ENCODE measurements around the gene HUNK.

The HUNK gene

DNA sequence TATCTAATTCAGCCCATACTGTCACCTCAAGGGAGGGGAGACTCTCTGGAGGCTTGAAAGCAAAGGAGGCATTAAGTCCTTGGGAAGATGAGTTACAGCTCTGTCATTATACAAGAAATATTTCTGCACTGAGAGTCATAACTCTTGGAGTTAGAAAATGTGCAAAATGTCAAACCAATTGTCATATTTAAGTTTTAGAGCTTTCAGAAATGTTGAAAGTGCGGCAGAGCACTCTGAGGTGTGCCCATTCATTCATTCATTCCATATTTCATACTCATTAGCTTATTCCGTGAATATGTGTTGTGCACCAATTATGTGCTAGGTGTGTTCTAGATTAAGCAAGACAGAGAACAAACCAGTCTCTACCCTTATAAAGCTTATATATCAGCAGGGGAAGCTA lies 87.1 kb downstream of the HUNK start:
- DNase-seq (ENCODE audit: low read depth, low spot score): no peak

DNA sequence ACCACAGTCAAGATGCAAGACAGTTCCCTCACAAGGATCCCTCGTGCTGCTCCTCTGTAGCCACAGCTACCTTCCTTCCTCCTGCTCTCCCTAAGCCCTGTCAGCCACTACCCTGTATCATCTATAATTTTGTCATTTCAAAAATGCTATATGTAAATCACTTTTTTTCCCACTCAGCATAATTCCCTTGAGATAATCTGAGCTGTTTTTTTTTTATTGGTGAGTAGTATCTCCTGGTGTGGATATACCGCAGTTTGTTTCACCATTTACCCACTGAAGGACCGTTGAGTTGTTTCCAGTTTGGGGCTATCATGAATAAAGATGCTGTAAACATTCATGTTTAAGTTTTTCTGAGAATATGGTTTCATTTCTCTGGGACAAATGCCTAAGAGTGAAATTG lies 88.2 kb downstream of the HUNK start:
- DNase-seq (ENCODE audit: low read depth, low spot score): no peak

DNA sequence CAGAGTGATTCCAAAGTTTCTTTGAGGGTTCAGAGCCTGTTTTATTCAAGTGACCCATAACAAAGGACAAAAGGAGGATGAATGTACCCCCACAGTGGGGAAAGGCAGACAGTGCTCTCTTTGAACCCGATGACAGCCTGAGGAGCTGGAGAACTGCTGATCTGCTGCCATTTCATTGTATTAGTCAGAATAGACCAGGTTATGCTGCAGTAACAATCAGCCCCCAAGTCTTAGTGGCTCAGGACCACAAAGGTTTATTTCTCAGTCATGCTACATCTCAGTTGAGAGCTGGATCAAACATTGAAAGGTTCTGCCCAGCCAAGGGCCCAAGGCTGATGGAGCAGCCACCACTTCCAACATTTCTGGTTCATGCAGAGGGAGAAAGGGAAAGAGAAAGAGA lies 88.9 kb downstream of the HUNK start:
- no peak for DNase-seq (ENCODE audit: low read depth, low spot score)

DNA sequence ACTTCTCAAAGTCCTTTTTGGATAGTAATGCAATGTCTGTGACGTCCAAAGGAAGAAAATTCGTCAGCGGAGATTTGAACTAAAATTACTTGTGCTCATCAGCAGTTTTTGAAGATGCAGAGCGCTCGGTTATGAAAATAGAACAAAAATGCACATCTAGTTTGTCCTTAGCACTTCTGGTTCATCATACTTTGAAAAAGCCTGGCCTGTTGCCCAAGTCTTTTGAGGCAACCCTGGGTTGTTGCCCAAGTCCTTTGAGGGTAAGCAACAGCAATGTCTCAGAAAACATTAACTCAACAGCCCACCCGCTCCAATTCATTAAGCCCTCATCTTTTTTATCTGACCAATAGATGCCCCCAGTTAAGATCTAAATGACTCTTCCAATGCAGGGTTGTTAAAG lies 91.9 kb downstream of the HUNK start:
- no peak for DNase-seq (ENCODE audit: low read depth, low spot score)

GRCh38 chr21:31967334-31967733 lies 94.5 kb downstream of the HUNK start:
- DNase-seq (ENCODE audit: low read depth, low spot score): no peak

DNA sequence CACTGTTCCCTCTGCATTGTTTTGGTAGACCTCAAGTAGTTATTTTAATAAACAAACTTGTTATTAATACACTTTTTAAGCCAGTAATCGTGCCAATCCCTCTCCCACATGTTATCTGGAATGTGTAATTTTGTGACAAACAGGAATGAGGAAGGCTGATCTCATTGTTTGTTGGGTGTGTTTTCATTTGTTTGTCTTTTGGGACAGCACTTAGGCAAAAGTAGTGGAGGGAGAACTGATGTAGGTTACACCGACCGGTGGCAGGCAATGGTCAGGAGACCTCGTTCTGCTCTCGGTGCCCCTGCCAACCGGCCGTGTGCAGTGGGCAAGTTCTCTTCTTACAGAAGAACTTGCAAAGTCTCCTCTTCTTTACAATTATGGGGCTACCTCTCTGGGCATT lies 99.8 kb downstream of the HUNK start:
- no peak for DNase-seq (ENCODE audit: low read depth, low spot score)

GRCh38 chr21:31973402-31973944 lies 100.7 kb downstream of the HUNK start:
- DNase-seq (ENCODE audit: low read depth, low spot score): no peak

- DNase-seq (ENCODE audit: low read depth, low spot score): no peak
Observed at GRCh38 chr21:31974454-31974985, 101.7 kb downstream of the HUNK start.

DNA sequence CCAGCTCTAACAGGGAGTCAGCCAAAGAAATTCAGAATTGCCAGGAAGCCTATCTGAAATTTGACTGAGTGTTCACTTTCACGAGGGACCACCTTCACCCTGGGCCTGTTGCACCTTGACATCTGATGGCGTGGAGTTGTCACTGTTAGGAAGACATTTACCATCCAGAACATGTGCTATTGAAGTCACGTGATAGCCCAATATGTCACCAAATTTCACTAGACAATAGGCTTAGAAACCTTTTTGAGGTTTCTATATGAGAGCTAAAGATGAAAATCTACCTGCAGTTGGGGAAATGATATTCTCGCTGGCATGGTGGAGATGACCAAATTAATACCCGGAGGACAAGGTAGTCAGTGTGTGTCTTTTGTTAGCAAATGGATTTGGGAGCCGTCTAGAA lies 102.7 kb downstream of the HUNK start:
- DNase-seq (ENCODE audit: low read depth, low spot score): no peak

DNA sequence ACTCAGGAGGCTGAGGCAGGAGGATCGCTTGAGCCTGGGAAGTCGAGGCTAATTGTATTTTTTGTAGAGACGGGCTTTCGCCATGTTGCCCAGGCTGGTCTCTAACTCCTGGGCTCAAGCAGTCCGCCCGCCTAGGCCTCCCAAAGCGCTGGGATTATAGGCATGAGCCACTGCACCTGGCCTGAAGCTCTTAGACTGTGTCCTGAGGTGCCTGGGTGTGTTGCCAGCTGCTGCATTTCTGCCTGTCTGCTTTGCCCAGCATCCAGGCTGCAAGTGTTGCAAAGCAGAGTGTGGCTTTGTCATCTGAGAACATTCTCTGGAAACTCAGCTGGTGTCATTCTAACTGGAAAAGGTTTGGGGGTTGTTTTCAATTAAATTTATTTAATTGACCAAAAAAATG lies 105.0 kb downstream of the HUNK start:
- DNase-seq (ENCODE audit: low read depth, low spot score): no peak

GRCh38 chr21:31983120-31983519 lies 110.3 kb downstream of the HUNK start:
- DNase-seq (ENCODE audit: low read depth, low spot score): no peak

- DNase-seq (ENCODE audit: low read depth, low spot score): no peak
Observed at GRCh38 chr21:31983554-31983953, 110.7 kb downstream of the HUNK start.

- DNase-seq (ENCODE audit: low read depth, low spot score): no peak
Observed at GRCh38 chr21:31985398-31985797, 112.6 kb downstream of the HUNK start.

DNA sequence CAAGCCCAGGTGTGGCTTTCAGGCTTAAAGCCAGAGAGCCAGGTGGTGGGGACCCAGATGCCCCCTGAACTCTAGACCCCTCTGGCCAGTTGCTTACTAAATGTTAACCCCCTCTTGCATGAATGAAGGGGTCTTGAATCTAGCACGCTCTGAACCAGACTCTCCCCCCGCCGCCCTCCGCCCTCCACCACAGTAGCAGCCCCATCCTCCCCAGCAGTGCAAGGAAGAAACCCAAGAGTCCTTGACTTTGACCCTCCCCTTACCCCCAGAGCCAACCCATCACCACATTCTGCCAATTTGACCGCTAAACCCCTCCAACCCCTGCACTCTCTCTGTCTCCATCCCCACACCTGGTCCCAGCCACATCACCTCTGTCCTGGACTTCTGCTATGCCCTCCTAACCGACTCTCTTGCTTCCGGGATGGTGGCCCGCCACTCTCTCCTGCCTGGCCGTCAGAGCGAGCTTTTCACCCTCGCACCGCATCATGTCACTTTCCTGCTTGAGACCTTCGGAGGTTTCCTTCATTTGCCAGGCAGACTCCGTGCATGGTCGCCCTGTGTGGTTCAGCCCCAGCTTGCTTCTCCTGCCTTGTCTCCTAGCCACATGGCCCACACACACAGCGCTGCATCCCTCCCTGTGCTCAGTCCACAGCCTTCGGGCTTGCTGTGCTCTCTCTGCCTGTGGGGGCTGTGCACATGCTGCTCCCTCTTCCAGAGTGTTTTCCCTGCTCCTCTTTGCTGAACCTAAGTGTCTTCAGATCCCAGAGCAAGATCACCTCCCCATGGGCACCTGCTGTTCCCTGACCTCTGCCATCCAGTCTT lies 113.4 kb downstream of the HUNK start:
- no peak for DNase-seq (ENCODE audit: low read depth, low spot score)

- no peak for DNase-seq (ENCODE audit: low read depth, low spot score)
Observed at GRCh38 chr21:31987696-31988095, 114.9 kb downstream of the HUNK start.

- no peak for DNase-seq (ENCODE audit: low read depth, low spot score)
Observed at GRCh38 chr21:31988492-31989290, 115.9 kb downstream of the HUNK start.

DNA sequence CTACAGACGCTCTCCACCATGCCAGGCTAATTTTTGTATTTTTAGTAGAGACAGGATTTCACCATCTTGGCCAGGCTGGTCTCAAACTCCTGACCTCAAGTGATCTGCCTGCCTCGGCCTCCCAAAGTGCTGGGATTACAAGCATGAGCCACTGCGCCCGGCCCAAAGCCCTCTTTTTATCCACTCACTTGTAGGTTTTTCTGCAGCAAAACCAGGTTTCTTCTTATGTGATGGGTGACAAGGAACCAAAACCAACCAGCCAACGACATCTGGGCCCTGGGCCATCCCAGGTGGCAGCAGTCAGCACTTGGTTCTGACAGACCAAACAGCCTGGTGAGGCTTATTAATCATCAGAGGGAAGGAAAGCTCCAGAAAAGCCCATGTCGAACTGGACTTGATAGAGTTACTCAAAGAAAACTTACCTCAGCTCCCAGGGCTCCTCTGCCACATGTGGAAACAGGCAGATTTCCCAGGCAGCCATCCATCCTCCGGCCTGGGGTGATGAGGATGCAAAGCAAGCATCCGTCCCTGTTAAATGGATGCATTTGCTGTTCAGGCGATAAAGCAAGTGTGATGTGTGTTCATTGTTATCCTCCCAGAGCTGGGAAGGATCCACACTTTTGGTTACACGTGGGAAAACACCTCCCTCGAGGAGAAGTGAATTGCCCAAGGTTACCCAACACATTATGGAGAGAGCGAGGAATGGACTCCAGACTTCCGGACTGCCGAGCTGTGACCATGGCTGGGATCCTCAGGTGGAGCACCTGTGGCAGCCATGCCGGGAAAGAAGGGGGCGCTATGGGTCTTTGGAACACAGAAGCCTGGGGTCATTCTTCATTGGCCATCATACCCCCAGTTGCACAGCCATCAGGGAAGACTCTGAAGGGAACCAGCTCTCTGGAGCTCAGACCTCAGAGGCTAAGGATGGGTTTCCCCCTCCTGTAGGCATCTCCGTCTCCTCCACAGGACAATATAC lies 118.8 kb downstream of the HUNK start:
- DNase-seq (ENCODE audit: low read depth, low spot score): no peak

- DNase-seq (ENCODE audit: low read depth, low spot score): no peak
Observed at GRCh38 chr21:31992391-31992790, 119.6 kb downstream of the HUNK start.

GRCh38 chr21:31993826-31994825 lies 121.3 kb downstream of the HUNK start:
- DNase-seq (ENCODE audit: low read depth, low spot score): no peak

DNA sequence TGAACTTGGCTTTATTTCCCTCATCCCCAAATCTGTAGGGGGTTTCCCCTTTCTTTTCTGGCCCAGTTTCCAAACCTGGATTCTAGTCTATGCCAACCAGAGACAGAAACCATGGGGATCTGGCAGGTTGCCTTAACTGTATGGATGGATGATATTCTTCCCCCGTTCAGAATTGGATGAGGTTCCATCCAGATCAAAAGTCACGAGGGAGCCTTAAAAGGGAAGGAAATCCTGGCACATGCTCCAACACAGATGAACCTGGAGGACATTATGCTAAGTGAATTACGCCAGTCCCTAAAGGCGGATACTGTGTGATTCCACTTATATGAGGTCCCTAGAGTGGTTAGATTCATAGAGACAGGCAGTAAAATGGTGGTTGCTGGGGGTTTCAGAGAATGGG lies 124.4 kb downstream of the HUNK start:
- no peak for DNase-seq (ENCODE audit: low read depth, low spot score)

All from brain pericyte (primary cell).